Activated naive CD4-positive, alpha-beta T cell (primary cell): Measurements from ENCODE around the gene COMP.

ENCODE experiments used
- DNase-seq, 4 experiments: peaks; one replicate each; lab custom pipeline; 2025; lab: John Stamatoyannopoulos, UW

The COMP gene

GRCh38 chr19:18768997-18769891 is 21.9 kb downstream of the COMP start:
- DNase-seq = no peak

GRCh38 chr19:18768046-18768771 is 22.9 kb downstream of the COMP start:
- no peak for DNase-seq

DNA sequence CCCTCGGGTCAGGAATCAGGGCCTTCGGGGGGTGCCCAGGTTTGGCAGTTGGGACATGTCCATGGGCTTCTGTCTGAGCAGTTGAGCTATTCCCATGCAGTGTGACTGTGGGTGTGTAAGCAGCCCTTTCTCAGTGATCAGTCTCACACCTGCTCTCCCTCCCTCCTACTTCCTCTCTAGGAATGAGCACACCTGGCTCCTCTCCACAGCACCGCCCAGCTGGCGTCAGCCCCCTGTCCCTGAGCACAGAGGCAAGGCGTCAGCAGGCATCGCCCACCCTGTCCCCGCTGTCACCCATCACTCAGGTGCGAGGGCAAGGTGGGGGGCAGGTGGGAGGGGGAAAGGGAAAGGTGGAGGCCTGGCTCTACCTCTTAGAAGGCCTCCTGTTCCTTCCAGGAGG is 25.9 kb downstream of the COMP start:
- no peak for DNase-seq

DNA sequence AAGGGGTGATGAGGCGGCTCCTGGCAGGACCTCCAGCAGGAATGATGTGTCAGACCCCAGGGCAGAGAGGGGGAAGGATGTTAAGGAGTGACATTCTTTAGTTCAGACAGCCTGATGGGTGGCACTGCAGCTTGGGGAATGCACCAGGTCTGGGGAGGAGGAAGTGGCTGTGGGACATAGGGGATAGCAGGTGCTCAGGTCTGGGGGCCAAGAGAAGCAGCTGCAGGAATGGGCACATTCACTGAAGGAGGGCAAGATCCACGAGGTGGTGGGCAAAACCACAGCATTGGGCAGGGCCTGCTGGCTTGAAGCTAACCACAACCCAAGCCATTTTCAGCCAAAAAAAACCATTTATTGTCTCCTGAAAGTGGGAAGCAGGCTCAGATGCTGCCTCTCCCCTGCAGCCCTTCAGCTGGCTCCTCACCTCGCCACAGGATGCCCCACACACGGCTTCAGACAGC is 26.5 kb downstream of the COMP start:
- no peak for DNase-seq

DNA sequence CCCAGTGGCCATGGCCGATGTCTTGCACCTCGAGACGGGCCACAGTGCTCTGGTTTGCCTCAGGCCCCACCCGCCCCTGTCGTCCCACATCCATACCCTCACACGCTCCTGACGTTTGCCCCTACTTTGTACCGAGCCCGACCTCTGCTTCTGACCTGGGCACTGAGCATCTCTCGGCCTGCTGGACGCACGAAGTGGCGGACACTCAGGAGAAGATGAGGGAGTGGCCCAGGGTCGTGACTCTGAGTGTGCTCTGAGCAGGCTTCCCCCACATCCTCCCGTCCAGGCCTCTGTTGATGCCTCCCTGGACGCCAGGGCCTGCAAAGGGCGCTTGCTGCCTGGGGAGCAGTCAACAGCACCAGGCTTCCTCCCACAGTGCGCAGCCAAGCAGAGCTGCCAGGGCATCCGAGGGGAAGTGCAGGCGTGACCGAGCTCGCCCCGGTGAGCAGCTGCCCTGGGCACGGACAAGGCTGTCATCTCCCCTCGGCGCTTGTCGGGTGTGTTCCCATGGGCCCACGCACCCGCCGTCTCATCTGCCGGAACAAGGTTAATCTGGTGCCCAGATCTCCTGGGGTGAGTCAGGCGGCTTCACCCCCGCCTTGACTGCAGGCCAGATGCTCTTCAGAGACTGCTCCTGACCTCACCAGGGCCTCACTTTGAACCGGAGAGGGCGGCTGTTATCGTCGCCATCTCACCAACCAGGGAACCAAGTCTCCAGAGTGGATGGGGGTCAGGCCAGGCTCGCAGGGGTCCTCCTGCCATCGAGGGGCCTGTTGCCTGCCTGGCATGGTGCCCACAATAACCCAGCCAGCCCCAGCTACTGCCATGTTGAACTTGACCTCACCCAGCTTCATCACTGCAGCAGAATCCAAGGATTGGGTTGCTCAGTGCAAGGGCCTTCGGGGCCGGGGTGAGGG is 27.2 kb downstream of the COMP start:
- no peak for DNase-seq

- DNase-seq = no peak
Measured at GRCh38 chr19:18762125-18763023, 28.7 kb downstream of the COMP start.

- no peak for DNase-seq
Measured at GRCh38 chr19:18761531-18762110, 29.5 kb downstream of the COMP start.

DNA sequence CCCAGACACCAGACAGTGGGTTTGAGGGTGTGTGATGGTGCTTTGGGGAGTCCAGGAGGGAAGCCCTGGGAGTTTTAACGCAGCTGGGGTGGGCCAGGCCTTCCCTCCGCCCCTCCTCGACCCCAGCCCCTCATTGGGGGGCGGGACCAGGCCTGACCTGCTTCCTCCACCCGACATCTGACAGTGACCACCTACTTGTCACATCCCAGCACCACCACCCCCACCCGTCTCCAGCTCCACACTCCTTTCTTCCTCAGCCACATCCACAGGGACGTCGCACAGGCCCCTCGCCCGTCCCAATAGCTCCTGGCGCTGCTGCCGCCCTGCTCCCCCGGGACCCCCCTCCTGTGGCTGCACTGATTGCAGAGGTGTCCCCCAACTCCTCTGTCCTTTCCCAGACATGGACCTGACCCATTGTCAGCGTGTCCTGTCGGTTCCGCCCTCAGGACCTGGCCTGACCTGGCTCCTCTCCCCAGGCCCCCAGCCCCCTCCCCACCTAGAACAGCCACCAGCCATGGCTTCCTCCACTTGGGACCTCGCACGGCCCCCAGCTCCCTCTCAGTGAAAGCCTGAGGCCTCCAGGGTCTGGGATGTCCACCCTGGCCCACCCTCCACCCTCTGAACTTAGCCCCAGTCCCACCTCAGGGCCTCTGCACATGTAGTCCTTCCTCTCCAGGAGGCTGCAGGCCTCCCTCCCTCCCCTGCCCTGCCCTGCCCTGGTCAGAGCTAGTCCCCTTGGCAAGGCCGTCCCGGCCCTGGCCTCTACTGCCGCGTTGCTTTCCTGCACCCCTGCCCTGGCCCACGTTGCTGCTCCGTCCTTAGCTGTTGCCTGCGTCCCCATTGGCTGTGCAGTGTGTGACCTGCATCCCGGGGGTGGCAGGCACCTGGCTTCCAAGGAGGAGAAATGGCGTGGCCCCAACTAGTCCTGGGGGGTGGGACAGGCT is 30.4 kb downstream of the COMP start:
- no peak for DNase-seq

DNA sequence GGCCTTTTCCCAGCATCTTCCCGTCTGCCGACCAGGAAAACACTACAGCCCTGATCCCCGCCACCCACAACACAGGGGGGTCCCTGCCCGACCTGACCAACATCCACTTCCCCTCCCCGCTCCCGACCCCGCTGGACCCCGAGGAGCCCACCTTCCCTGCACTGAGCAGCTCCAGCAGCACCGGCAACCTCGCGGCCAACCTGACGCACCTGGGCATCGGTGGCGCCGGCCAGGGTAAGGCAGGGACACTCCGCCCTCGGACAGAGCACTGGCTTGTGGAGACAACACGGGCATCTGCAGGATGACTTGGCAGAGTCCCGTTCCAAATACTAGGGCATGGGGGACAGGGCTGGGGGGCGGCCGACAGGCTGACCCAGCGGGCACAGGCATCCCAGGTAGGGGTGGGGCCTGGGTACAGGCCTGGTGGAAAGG is 31.1 kb downstream of the COMP start:
- no peak for DNase-seq

DNA sequence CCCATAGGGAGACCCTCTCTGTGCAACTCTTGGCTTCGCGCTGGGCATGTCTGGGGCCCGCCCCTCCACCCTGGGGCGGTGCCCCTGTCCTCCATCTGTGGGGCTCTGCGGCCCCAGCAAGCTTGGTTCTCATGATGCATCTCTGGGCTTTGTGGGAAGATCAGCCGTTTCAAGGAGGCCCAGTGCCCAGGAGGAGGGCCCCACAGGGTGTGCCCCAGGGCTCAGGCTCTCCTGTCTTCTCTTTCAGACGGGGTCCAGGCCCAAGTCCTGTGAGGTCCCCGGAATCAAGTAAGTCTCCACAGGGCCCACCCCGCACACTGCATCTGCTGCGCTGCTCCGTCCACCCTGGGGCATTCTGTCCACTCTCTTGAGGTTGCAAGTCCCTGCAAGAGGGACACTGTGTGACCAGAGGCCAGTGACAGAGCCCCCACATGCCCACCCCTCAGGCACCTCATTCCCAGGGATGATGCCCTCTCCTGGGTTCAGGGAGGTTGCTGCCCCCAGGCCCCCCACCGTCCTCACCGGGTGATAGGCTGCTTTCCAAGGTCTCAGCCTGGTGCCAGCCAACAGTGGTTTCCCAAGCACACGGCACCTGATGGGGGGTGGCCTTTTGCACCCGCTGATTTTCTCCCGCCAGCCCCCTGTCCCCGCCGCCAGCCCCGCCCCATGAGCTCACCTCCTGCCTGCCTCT is 31.7 kb downstream of the COMP start:
- no peak for DNase-seq

DNA sequence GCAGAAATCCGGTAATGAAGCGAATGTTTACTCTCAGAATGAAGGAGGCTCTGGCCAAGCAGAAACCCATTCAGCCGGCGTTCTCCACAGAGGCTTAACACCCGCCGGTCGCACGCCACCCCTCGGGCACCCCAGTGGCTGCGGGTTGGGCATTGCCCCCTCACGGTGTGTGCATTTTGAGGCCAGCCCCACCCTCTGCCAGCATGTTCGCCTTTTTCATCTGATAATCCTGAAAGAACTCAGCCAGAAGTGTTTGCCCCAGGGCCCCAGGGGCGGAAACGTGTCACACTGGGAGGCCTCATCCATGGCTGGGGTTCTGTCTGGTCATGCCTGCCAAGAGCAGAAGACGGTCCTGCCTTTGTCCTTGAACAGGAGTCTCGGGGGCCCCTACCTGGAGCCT is 34.2 kb downstream of the COMP start:
- no peak for DNase-seq

GRCh38 chr19:18754501-18754900 is 36.6 kb downstream of the COMP start:
- no peak for DNase-seq

DNA sequence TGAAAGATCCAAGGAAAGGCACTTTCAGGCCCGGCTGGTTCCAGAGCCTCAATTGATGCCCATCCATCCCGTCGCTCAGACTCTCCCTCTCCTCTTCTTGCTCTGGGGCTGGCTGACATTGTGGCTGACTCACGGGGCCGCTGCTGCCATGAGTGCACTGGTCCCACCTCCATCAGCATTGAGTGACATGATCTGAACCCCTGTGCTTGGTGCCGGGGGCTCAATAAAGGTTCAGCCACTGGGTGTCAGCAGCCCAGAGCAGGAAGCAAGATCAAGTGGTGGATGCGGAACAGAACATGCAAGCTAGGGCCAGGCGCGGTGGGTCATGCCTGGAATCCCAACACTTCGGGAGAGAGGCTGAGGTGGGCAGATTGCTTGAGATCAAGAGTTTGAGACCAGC is 39.5 kb downstream of the COMP start:
- DNase-seq = no peak

GRCh38 chr19:18750295-18750970 is 40.7 kb downstream of the COMP start:
- no peak for DNase-seq

- no peak for DNase-seq
Measured at GRCh38 chr19:18749362-18750231, 41.5 kb downstream of the COMP start.

GRCh38 chr19:18746401-18747325 is 44.4 kb downstream of the COMP start:
- DNase-seq = no peak
